Right renal pelvis (tissue), 4 donors: ENCODE measurements around the gene APCS. TPM values are rescaled to one million over a fixed set of nuclear protein-coding genes. Genes with fewer than 3 reads are reported as not detected.

ENCODE experiments used
- DNase-seq, 4 donors: peaks; one replicate each; pipeline ENCODE4 v3.0.0-alpha.2; 2013; ENCODE audit warnings: low read depth in 4 of 4, low spot score in 3 of 4, missing footprints in 1 of 4
- polyA plus RNA-seq, 4 donors: library from polyadenylated mRNA; unstranded; fragments of 120-200 nt; gene quantifications; one replicate each; pipeline ENCODE4 v1.2.1, GENCODE V29; 2013; ENCODE audit not compliant: insufficient read length in 4 of 4

Gene APCS
- not detected for polyA plus RNA-seq

- DNase-seq, result no peak
Measured at GRCh38 chr1:159587461-159587951, at the start of gene APCS. Gene APCS (plus strand): TSS chr1:159587826. CDS start chr1:159587922, 96 bp downstream.

GRCh38 chr1:159548126-159548525 lies 39.5 kb upstream of the APCS start:
- DNase-seq, result no peak

- no peak for DNase-seq
Measured at GRCh38 chr1:159554261-159554660, 33.4 kb upstream of the APCS start.

GRCh38 chr1:159554696-159555095 lies 32.9 kb upstream of the APCS start:
- no peak for DNase-seq

GRCh38 chr1:159556931-159557369 lies 30.7 kb upstream of the APCS start:
- no peak for DNase-seq

GRCh38 chr1:159560599-159560998 lies 27.0 kb upstream of the APCS start:
- DNase-seq, result no peak

GRCh38 chr1:159561497-159561896 lies 26.1 kb upstream of the APCS start:
- DNase-seq, result no peak

GRCh38 chr1:159562680-159563079 lies 24.9 kb upstream of the APCS start:
- no peak for DNase-seq

GRCh38 chr1:159577446-159577845 lies 10.2 kb upstream of the APCS start:
- no peak for DNase-seq

- no peak for DNase-seq
Measured at GRCh38 chr1:159580340-159580739, 7.3 kb upstream of the APCS start.

GRCh38 chr1:159581422-159581821 lies 6.2 kb upstream of the APCS start:
- DNase-seq, result no peak

- DNase-seq, result no peak
Measured at GRCh38 chr1:159584536-159584935, 3.1 kb upstream of the APCS start.

GRCh38 chr1:159591981-159592380 lies 4.4 kb downstream of the APCS start:
- no peak for DNase-seq

- no peak for DNase-seq
Measured at GRCh38 chr1:159594625-159595405, 7.2 kb downstream of the APCS start.

- DNase-seq, result no peak
Measured at GRCh38 chr1:159598196-159598595, 10.6 kb downstream of the APCS start.

GRCh38 chr1:159600894-159601293 lies 13.3 kb downstream of the APCS start:
- DNase-seq, result no peak

GRCh38 chr1:159602501-159602999 lies 14.9 kb downstream of the APCS start:
- no peak for DNase-seq

- DNase-seq, result no peak
Measured at GRCh38 chr1:159612211-159612885, 24.7 kb downstream of the APCS start.

- no peak for DNase-seq
Measured at GRCh38 chr1:159632922-159633321, 45.3 kb downstream of the APCS start.
